Astrocyte (in vitro differentiated cells and primary cell): Measurements from ENCODE around the gene MAML2. TPM values are rescaled to one million over a fixed set of nuclear protein-coding genes. Genes with fewer than 3 reads are reported as not detected.
A peak's percentile ranks its signal among the peaks of the same experiment; 100 is the strongest.

ENCODE experiments used
- DNase-seq: peaks from one replicate; pipeline ENCODE4 v3.0.0-alpha.2; 2010; ENCODE audit warnings: low read depth
- FAIRE-seq: peaks from 2 replicates; lab custom pipeline; 2011; peaks lifted over from hg19 to GRCh38; lab: Jason Lieb, UNC
- H2AFZ ChIP-seq: 2 replicates; pipeline ENCODE4 v1.6.0; 2012; ENCODE audit warnings: low read depth, low read length, inconsistent platforms
- H3K27ac ChIP-seq: 2 replicates; pipeline ENCODE4 v1.5.1; 2011; ENCODE audit warnings: low read depth, low read length, inconsistent platforms
- H3K27me3 ChIP-seq: 2 replicates; pipeline ENCODE4 v1.6.0; 2011; ENCODE audit warnings: low read length, inconsistent platforms; ENCODE audit not compliant: insufficient read depth
- H3K36me3 ChIP-seq: 2 replicates; pipeline ENCODE4 v1.5.1; 2011; ENCODE audit warnings: low read length, inconsistent platforms; ENCODE audit not compliant: insufficient read depth
- H3K4me1 ChIP-seq: 2 replicates; pipeline ENCODE4 v1.5.1; 2011; ENCODE audit warnings: low read length, inconsistent platforms; ENCODE audit not compliant: insufficient read depth
- H3K4me2 ChIP-seq: 2 replicates; pipeline ENCODE4 v1.6.0; 2012; ENCODE audit warnings: low read length, inconsistent platforms
- H3K4me3 ChIP-seq: 2 replicates; pipeline ENCODE4 v1.5.1; 2011; ENCODE audit warnings: low read depth, mild to moderate bottlenecking, low read length, inconsistent platforms; ENCODE audit not compliant: insufficient read depth
- H3K79me2 ChIP-seq: 2 replicates; pipeline ENCODE4 v1.6.0; 2012; ENCODE audit warnings: mild to moderate bottlenecking, low read length, inconsistent platforms; ENCODE audit not compliant: insufficient read depth
- H3K9ac ChIP-seq: 2 replicates; pipeline ENCODE4 v1.6.0; 2012; ENCODE audit warnings: mild to moderate bottlenecking, low read length, inconsistent platforms
- H3K9me3 ChIP-seq: 2 replicates; pipeline ENCODE4 v1.5.1; 2012; ENCODE audit warnings: low read depth, mild to moderate bottlenecking, low read length, inconsistent platforms; ENCODE audit not compliant: insufficient read depth
- H4K20me1 ChIP-seq: 2 replicates; pipeline ENCODE4 v1.6.0; 2012; ENCODE audit warnings: low read length, inconsistent platforms; ENCODE audit not compliant: insufficient read depth
- H3K27ac Mint-ChIP-seq: one replicate; pipeline ENCODE4 v1.8.0; 2021; ENCODE audit warnings: mild to moderate bottlenecking, mixed read lengths; ENCODE audit not compliant: unreplicated experiment
- H3K27me3 Mint-ChIP-seq: one replicate; pipeline ENCODE4 v1.8.0; 2021; ENCODE audit warnings: low read depth, mixed read lengths; ENCODE audit not compliant: unreplicated experiment
- H3K36me3 Mint-ChIP-seq: one replicate; pipeline ENCODE4 v1.8.0; 2021; ENCODE audit warnings: low read depth, mixed read lengths; ENCODE audit not compliant: unreplicated experiment
- H3K4me1 Mint-ChIP-seq: one replicate; pipeline ENCODE4 v1.8.0; 2021; ENCODE audit warnings: low read depth, mixed read lengths; ENCODE audit not compliant: unreplicated experiment
- H3K4me3 Mint-ChIP-seq: one replicate; pipeline ENCODE4 v1.8.0; 2021; ENCODE audit warnings: mild to moderate bottlenecking, moderate library complexity, mixed read lengths; ENCODE audit not compliant: unreplicated experiment
- H3K9me3 Mint-ChIP-seq: one replicate; pipeline ENCODE4 v1.8.0; 2021; ENCODE audit warnings: mild to moderate bottlenecking, mixed read lengths; ENCODE audit not compliant: unreplicated experiment
- EZH2 ChIP-seq: IDR thresholded peaks from 2 replicates; pipeline ENCODE4 v1.6.1; 2012; ENCODE audit warnings: mild to moderate bottlenecking, low read length, inconsistent platforms; ENCODE audit not compliant: insufficient read depth
- total RNA-seq: library from RNA; stranded (reverse); gene quantifications from 2 replicates; pipeline ENCODE4 v1.2.1, GENCODE V29; 2021
- TF ChIP-seq, protein P1 (sequence below): IDR thresholded peaks from 2 replicates; pipeline ENCODE4 v1.5.1; 2011; ENCODE audit warnings: low read depth, mild to moderate bottlenecking, inconsistent platforms, low read length, moderate library complexity; ENCODE audit not compliant: insufficient read depth

The MAML2 gene
- total RNA-seq, 1 donor from 2014 or later: 27.4 TPM

DNA sequence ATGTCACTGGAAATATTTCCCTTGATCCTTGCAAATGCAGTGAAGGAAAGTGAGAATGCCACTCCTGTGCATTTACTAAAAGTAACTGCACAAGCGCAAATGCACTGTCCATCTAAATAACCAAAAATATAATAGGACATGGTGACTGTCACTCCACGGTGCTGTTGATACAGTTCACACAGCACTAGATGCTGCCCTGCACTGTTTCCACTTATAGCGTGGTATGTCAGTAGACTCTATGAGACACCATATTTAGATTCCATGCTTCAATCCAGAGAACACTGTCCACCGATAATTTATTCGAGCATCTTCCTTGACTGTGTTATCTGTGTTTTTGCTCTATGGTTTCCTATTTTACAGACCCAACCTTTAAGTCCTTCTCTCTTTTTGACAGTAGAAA, 125.8 kb downstream of the MAML2 start:
- no peaks in the 10 kb centered on the region for H3K27me3 ChIP-seq
- TF ChIP-seq, protein P1, sequence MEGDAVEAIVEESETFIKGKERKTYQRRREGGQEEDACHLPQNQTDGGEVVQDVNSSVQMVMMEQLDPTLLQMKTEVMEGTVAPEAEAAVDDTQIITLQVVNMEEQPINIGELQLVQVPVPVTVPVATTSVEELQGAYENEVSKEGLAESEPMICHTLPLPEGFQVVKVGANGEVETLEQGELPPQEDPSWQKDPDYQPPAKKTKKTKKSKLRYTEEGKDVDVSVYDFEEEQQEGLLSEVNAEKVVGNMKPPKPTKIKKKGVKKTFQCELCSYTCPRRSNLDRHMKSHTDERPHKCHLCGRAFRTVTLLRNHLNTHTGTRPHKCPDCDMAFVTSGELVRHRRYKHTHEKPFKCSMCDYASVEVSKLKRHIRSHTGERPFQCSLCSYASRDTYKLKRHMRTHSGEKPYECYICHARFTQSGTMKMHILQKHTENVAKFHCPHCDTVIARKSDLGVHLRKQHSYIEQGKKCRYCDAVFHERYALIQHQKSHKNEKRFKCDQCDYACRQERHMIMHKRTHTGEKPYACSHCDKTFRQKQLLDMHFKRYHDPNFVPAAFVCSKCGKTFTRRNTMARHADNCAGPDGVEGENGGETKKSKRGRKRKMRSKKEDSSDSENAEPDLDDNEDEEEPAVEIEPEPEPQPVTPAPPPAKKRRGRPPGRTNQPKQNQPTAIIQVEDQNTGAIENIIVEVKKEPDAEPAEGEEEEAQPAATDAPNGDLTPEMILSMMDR: no peak
- no peak for TF ChIP-seq EZH2
- no peak overlapping the region for H3K4me2 ChIP-seq
- no peaks in the 10 kb centered on the region for H3K9me3 Mint-ChIP-seq
- DNase-seq: no peak
- no peak overlapping the region for H3K4me3 ChIP-seq
- H2AFZ ChIP-seq: no peak overlapping the region
- no peaks in the 10 kb centered on the region for H4K20me1 ChIP-seq
- H3K27ac Mint-ChIP-seq: no peak overlapping the region
- no peak overlapping the region for H3K4me3 Mint-ChIP-seq
- H3K36me3 ChIP-seq: no peaks in the 10 kb centered on the region
- H3K9me3 ChIP-seq: no peaks in the 10 kb centered on the region
- H3K4me1 Mint-ChIP-seq: peaks cover 60% of the 10 kb centered on the region
- H3K4me1 ChIP-seq: peaks cover 42% of the 10 kb centered on the region
- peaks cover 70% of the 10 kb centered on the region for H3K79me2 ChIP-seq
- H3K36me3 Mint-ChIP-seq: peaks cover 7% of the 10 kb centered on the region
- no peak overlapping the region for H3K9ac ChIP-seq
- no peak overlapping the region for H3K27ac ChIP-seq
- FAIRE-seq: no peak
- no peaks in the 10 kb centered on the region for H3K27me3 Mint-ChIP-seq

DNA sequence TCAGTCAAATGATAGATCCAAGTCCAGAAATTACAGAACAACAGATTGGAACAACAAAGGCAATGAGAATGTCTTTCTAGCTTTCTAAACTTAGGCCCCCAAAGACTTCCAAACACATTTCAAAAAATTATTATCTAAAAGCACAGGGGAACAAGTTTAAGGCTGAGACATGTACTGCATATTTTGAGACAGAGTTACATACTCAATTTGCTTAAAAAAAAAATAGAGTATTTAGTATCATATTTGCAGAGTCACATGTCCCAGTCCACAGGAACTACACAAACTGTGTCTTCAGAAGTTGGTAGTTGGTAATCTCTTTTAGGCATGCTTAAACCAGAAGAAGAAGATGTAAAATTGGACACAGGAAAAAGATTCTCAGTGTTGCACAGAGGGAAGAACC, 127.2 kb downstream of the MAML2 start:
- H3K36me3 Mint-ChIP-seq: peaks cover 2% of the 10 kb centered on the region
- peaks cover 47% of the 10 kb centered on the region for H3K4me1 ChIP-seq
- FAIRE-seq (no peak), DNase-seq (no peak)
- H2AFZ ChIP-seq: no peak overlapping the region
- peaks cover 60% of the 10 kb centered on the region for H3K4me1 Mint-ChIP-seq
- H3K4me3 Mint-ChIP-seq: no peak overlapping the region
- no peaks in the 10 kb centered on the region for H3K9me3 Mint-ChIP-seq
- H3K27me3 ChIP-seq: no peaks in the 10 kb centered on the region
- peak overlapping the region; percentile 49 for H3K4me2 ChIP-seq
- H3K79me2 ChIP-seq: peaks cover 71% of the 10 kb centered on the region
- H3K9me3 ChIP-seq: no peaks in the 10 kb centered on the region
- H4K20me1 ChIP-seq: no peaks in the 10 kb centered on the region
- peak overlapping the region; percentile 30 for H3K9ac ChIP-seq
- H3K4me3 ChIP-seq: no peak overlapping the region
- H3K27ac Mint-ChIP-seq: no peak overlapping the region
- no peaks in the 10 kb centered on the region for H3K36me3 ChIP-seq
- no peaks in the 10 kb centered on the region for H3K27me3 Mint-ChIP-seq
- peak overlapping the region; percentile 68 for H3K27ac ChIP-seq
- TF ChIP-seq, protein P1: no peak
- TF ChIP-seq EZH2: no peak

DNA sequence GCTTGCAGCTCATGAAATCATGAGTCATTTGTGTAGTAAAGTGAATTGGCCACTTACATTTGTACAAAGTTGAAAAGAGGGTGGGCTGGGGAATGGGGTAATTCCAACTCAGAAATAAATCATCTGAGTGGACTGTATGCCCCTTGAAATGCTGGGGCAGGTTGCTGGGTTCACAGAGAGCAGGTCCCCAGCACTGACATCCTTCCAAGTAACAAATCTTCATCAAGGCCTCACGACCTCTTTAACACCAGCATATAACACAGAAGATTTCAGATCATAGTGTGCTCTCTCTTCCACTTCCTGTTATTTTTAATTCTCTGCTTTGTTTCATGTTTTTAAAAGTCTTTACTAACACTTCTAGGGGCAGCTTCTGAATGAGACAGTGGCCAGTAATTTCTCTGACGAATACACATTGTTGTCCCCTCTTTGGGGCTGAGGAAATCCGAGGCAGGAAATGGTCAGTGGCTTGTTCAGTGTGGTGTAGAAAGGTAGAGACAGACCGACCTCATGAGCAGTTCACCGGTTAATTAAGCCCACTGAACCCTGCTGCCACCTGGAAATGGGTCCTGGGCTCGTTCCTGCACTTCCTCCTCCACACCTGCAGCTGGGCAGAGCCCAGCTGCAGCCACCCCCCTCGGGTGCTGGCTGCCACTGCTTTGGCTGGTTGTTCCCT, 127.7 kb downstream of the MAML2 start:
- FAIRE-seq (no peak), DNase-seq (peak; percentile 66)
- no peaks in the 10 kb centered on the region for H3K36me3 ChIP-seq
- H3K27me3 ChIP-seq: no peaks in the 10 kb centered on the region
- H3K9ac ChIP-seq: peak overlapping the region; percentile 30
- H3K4me1 ChIP-seq: peaks cover 45% of the 10 kb centered on the region
- H2AFZ ChIP-seq: no peak overlapping the region
- no peaks in the 10 kb centered on the region for H4K20me1 ChIP-seq
- peak overlapping the region; percentile 85 for H3K27ac Mint-ChIP-seq
- H3K9me3 ChIP-seq: no peaks in the 10 kb centered on the region
- peak overlapping the region; percentile 49 for H3K4me2 ChIP-seq
- H3K27me3 Mint-ChIP-seq: no peaks in the 10 kb centered on the region
- H3K4me1 Mint-ChIP-seq: peaks cover 58% of the 10 kb centered on the region
- H3K9me3 Mint-ChIP-seq: no peaks in the 10 kb centered on the region
- no peak overlapping the region for H3K4me3 ChIP-seq
- H3K27ac ChIP-seq: peak overlapping the region; percentile 68
- no peak overlapping the region for H3K4me3 Mint-ChIP-seq
- H3K79me2 ChIP-seq: peaks cover 75% of the 10 kb centered on the region
- TF ChIP-seq, protein P1: no peak
- no peak for TF ChIP-seq EZH2
- H3K36me3 Mint-ChIP-seq: peaks cover 2% of the 10 kb centered on the region
